Mesenteric fat pad (tissue), 1 donor: ENCODE results near the gene SDHAF2. TPM values are rescaled to one million over a fixed set of nuclear protein-coding genes. Genes with fewer than 3 reads are reported as not detected.
"Not testable (repeated sequence)": the region's sequence is repeated elsewhere in the genome, so short reads cannot be mapped to it uniquely, and the experiment has no call there.

ENCODE experiments used
- DNase-seq: peaks from one replicate; pipeline ENCODE4 v3.0.0-alpha.2; 2020; ENCODE audit warnings: low spot score
- total RNA-seq: library from RNA; stranded (reverse); fragmentation: NEBNext Ultra II Directional; extraction: Animal tissue kit (Norgen Biotek cat#: 25700); gene quantifications from one replicate; pipeline ENCODE4 v1.2.1, GENCODE V29; 2021
- donor health status: DM: yes; HTN: yes; CAD: no.

SDHAF2 gene
- total RNA-seq, 1 donor from 2014 or later = 40.2 TPM

- no peak for DNase-seq
Measured at GRCh38 chr11:61474013-61474643, 44.2 kb downstream of the SDHAF2 start.

GRCh38 chr11:61475433-61475832, 45.5 kb downstream of the SDHAF2 start:
- DNase-seq = no peak

- DNase-seq = no peak
Measured at GRCh38 chr11:61476371-61476770, 46.4 kb downstream of the SDHAF2 start.

- no peak for DNase-seq
Measured at GRCh38 chr11:61477126-61477525, 47.2 kb downstream of the SDHAF2 start.

- DNase-seq = no peak
Measured at GRCh38 chr11:61477727-61478148, 47.8 kb downstream of the SDHAF2 start.

- not testable (repeated sequence) for DNase-seq
Measured at GRCh38 chr11:61479360-61480058, 49.6 kb downstream of the SDHAF2 start.

- no peak for DNase-seq
Measured at GRCh38 chr11:61480261-61480993, 50.5 kb downstream of the SDHAF2 start.

- no peak for DNase-seq
Measured at GRCh38 chr11:61480994-61481335, 51.0 kb downstream of the SDHAF2 start.

GRCh38 chr11:61481806-61482205, 51.9 kb downstream of the SDHAF2 start:
- DNase-seq = no peak

GRCh38 chr11:61482513-61482912, 52.6 kb downstream of the SDHAF2 start:
- DNase-seq = no peak

GRCh38 chr11:61484541-61484940, 54.6 kb downstream of the SDHAF2 start:
- DNase-seq = no peak

- no peak for DNase-seq
Measured at GRCh38 chr11:61485080-61485479, 55.2 kb downstream of the SDHAF2 start.

- no peak for DNase-seq
Measured at GRCh38 chr11:61486011-61486620, 56.2 kb downstream of the SDHAF2 start.

- no peak for DNase-seq
Measured at GRCh38 chr11:61486779-61487178, 56.9 kb downstream of the SDHAF2 start.

GRCh38 chr11:61487342-61488025, 57.6 kb downstream of the SDHAF2 start:
- no peak for DNase-seq

GRCh38 chr11:61488651-61489291, 58.8 kb downstream of the SDHAF2 start:
- no peak for DNase-seq

- DNase-seq = no peak
Measured at GRCh38 chr11:61489833-61490721, 60.2 kb downstream of the SDHAF2 start.

- no peak for DNase-seq
Measured at GRCh38 chr11:61491736-61492395, 61.9 kb downstream of the SDHAF2 start.

GRCh38 chr11:61494381-61494961, 64.5 kb downstream of the SDHAF2 start:
- no peak for DNase-seq
